Measurements from ENCODE around the gene TBC1D4.

The TBC1D4 gene

DNA sequence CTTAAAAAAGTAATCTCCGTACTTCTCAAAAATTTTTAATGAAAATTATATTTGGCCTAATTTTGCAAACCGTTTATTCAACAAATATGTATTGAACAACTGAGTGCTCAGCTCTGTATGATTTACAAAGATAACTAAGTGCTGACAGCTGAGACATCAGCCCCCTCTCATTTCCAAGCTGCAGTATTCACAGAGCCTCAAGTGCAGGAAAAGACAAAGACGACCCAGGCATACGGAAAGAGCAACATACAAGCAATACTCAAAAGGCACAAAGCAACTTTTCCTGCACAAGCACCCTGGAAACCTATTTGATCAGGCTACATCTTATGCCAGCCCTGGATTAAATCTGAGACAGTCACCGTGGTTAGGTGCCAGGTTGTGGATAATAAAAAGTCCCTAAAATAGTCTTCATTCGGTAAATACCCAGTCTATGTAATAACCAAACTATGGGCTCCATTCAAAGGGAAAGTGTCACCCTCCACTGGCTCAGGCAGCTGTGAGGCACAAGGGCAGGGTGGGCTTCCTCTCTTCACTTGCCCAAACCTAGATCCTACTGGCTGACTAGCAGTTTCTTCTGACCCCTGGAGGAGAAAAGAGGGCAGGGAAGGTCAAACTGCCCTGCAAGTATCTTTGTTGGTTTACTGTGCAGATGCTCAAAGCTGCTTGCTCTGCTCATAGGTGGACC is 65.5 kb downstream of the TBC1D4 start:
- DNase-seq: no peak

GRCh38 chr13:75415694-75416093 is 66.3 kb downstream of the TBC1D4 start:
- no peak for DNase-seq

- no peak for DNase-seq
Observed at GRCh38 chr13:75415171-75415570, 66.8 kb downstream of the TBC1D4 start.

DNA sequence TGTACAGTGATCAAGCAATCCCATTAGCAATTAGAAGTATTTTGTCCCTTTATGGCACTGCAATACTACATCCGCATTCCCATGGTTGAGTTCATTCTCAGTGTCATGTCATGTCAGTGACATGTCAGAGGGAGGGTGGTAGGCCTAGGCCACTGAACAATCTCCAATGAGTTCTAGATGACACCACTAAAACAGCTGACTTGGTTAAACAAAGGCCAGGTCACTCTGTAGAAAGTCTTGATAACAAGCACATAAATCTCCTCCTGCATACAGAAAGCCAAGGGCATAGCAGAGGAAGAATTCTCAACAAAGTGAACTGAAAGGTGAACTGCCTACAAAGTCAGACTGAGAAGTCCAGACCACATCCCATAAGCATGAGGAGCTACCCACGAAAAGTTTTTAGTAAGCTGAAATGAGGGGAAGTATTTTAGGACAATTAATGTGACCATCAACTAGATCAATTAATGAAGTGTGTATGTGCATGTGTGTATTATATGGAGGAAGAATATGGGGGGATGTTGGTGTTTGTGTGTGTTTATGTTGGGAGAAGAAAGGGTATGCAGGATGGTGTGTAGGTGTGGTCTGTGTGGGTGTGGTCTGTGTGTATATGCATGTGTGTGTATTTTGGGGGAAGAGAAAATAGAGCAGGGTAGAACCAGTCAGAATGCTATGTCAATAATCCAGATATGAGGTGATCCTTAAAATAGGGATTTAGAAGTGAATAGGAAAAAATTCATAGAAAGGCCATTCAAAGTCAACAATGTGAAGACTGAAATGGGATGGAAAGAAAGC is 67.7 kb downstream of the TBC1D4 start:
- no peak for DNase-seq

DNA sequence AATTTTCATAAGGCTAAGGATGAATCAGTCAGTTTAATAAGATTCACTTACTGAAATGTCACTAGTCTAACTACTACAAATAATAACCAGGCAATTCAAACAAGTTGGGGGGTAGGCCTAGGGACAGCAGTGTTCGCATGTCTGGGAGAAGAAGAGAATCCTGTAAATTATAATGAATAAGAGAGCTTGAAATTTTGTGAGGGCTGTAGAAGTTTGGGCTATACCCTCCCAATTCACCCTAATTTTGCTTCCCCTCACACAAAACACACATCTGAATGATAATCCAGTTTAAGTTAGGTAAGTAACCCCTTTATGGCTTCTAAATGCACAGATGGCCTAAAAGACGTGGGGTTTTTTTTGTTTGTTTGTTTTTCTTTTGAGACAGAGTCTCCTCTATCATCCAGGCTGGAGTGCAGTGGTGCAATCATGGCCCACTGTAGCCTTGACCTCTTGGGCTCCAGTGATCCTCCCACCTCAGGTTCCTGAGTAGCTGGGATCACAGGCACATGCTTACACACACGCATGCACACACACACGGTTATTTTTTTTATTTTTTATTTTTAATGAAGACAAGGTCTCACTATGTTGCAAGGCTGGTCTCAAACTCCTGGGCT is 69.9 kb downstream of the TBC1D4 start:
- no peak for DNase-seq

DNA sequence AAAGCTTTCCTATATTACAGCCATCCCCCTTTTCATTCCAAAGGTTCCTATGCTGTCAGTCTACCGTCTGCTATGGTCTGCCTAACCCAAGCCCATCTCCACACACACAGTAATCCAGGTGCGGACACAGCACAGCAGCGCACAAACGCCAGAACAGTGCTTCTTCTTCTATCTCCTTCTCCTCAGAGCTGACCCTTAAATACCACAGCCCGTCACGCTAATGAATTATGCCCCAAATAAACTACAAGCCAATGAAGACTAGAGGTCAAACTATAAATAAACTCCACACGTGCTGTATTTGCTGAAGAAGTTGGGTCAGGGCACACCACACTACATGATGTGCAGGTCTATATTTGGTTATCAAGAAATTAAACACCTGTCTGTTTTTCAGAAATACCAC is 71.8 kb downstream of the TBC1D4 start:
- DNase-seq: no peak

GRCh38 chr13:75407998-75408397 is 74.0 kb downstream of the TBC1D4 start:
- no peak for DNase-seq

- DNase-seq: no peak
Observed at GRCh38 chr13:75407473-75407872, 74.5 kb downstream of the TBC1D4 start.

- no peak for DNase-seq
Observed at GRCh38 chr13:75405976-75406703, 75.8 kb downstream of the TBC1D4 start.

GRCh38 chr13:75404726-75405125 is 77.2 kb downstream of the TBC1D4 start:
- no peak for DNase-seq

GRCh38 chr13:75402787-75403186 is 79.2 kb downstream of the TBC1D4 start:
- no peak for DNase-seq

- no peak for DNase-seq
Observed at GRCh38 chr13:75400775-75401174, 81.2 kb downstream of the TBC1D4 start.

DNA sequence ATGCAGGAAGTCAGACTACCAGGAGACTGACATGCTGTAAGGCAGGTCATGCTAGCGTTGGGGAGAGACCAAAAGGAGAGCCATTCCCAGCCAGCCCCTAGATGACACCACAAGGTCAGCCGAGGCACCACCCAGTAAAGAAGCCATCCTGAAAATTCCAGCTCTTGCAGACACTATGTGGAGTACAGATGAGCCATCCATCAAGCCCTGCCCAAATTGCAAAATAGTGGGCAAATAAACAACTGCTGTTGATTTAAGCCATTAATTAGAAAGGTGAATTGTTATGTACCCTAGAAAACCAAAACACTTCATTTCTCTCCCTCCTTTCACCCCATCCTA is 82.1 kb downstream of the TBC1D4 start:
- DNase-seq: no peak

DNA sequence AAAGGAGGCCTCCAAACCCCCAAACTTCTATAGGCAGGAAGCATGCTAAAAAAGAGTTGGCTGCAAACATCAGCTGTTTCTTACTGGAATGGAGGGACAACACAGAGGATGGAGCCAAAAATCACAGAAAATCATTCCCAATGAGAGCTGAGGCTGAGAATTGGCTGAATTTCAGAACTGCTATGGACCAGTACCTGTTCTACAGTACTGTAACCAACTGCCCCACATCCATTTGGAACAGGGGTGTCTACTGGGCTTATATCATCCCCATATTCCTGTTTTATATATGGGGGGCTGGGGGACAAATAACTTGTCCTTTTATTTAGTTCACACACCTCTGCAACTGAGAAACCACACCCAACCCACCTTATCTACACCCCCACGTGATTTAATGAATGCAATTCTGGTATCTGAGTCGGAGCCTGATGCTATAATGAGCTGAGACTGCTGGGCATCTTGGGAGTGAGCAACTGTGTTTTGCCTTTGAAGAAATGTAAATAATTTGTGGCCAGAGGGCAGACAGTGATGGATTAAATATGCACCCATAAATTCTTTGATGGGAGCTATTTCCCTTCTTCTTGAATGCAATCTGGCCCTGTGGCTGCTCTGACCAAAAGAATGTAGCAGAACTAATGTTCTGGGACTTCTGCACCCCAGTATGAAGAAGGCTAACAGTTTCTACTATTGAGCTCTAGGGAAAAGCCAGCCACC is 82.6 kb downstream of the TBC1D4 start:
- no peak for DNase-seq

DNA sequence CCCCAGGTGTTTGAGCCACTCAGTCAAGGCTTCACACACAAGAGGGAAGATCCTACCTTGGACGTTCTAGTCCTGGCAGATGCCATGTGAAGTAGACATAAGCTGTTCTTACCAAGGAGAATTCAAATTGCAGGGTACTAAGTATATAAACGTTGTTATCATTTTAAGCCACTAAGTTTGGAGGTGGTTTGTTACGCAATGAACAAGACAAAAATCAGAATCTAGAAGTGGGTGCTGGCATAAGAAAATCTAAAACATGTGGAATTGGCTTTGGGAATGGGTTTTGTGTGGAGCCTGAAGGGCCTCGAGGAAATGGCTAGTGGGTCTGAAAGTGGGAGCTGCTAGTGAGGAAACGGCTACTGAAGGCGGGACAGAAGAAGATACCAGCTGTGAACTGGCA is 83.9 kb downstream of the TBC1D4 start:
- no peak for DNase-seq

DNA sequence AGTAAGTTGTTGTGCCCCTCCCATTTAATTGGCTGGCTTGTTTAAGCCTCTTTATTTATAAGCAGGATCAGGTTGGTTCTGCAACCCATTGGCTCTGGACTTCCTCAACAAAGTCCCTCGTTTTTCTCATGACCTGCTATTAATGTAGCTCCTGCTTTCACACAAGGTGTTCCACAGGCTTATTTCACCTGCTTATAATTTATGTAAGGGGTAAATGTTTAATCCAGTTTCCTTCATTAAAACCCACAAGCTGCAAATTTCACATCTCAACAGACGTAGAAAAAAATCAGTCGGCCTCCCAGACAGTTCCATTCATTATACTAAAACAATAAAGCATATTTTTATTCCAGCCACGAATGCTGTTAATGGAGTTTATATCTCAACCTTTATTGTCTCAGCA is 86.1 kb downstream of the TBC1D4 start:
- no peak for DNase-seq

- DNase-seq: no peak
Observed at GRCh38 chr13:75395066-75395465, 86.9 kb downstream of the TBC1D4 start.

GRCh38 chr13:75393839-75394520 is 88.0 kb downstream of the TBC1D4 start:
- DNase-seq: no peak

- DNase-seq: no peak
Observed at GRCh38 chr13:75391432-75392100, 90.4 kb downstream of the TBC1D4 start.

GRCh38 chr13:75390229-75390628 is 91.7 kb downstream of the TBC1D4 start:
- DNase-seq: no peak

GRCh38 chr13:75385708-75386083 is 96.3 kb downstream of the TBC1D4 start:
- no peak for DNase-seq
